Activated CD8-positive, alpha-beta T cell treated with anti-CD3 and anti-CD28 coated beads, Interleukin-2, amount 10 ng/mL, durations not matched to agents 7 days and 5 days (primary cell): ENCODE data around the gene INSL3. TPM values are rescaled to one million over a fixed set of nuclear protein-coding genes. Genes with fewer than 3 reads are reported as not detected.
"Not testable (repeated sequence)": the region's sequence is repeated elsewhere in the genome, so short reads cannot be mapped to it uniquely, and the experiment has no call there.

Experiments
- ATAC-seq: fragments of 150-1000 bp; cut with Tn5 transposase; one replicate; pipeline ENCODE4 v1.10.0; 2021; ENCODE audit warnings: moderate library complexity
- CTCF ChIA-PET: fragments of 350-600 bp; sonication (Branson Sonifier 250); formaldehyde crosslinking; loops from one replicate; lab custom pipeline; 2021; ENCODE audit warnings: antibody characterized with exemption; lab: Charles Lee
- POLR2A ChIA-PET: fragments of 350-600 bp; sonication (Branson Sonifier 250); formaldehyde crosslinking; loops from one replicate; lab custom pipeline; 2021; ENCODE audit warnings: antibody characterized with exemption; lab: Charles Lee
- DNase-seq: peaks from one replicate; pipeline ENCODE4 v3.0.0-alpha.2; 2020
- H3K27ac Mint-ChIP-seq: one replicate; pipeline ENCODE4 v1.8.0; 2021; ENCODE audit warnings: mild to moderate bottlenecking, mixed read lengths
- H3K27me3 Mint-ChIP-seq: one replicate; pipeline ENCODE4 v1.8.0; 2021; ENCODE audit warnings: low read depth, mixed read lengths
- H3K36me3 Mint-ChIP-seq: one replicate; pipeline ENCODE4 v1.8.0; 2021; ENCODE audit warnings: low read depth, mixed read lengths
- H3K4me1 Mint-ChIP-seq: one replicate; pipeline ENCODE4 v1.8.0; 2021; ENCODE audit warnings: low read depth, mixed read lengths
- H3K4me3 Mint-ChIP-seq: one replicate; pipeline ENCODE4 v1.8.0; 2021; ENCODE audit warnings: mild to moderate bottlenecking, mixed read lengths
- H3K9me3 Mint-ChIP-seq: one replicate; pipeline ENCODE4 v1.8.0; 2022; ENCODE audit warnings: mixed read lengths; ENCODE audit not compliant: insufficient read depth
- total RNA-seq, 2 experiments: library from RNA; stranded (reverse); gene quantifications; one replicate each; pipeline ENCODE4 v1.2.3, GENCODE V29; 2021

The INSL3 gene
- total RNA-seq, 2 experiments from 2014 or later, result 5.0 to 6.4 TPM

DNA sequence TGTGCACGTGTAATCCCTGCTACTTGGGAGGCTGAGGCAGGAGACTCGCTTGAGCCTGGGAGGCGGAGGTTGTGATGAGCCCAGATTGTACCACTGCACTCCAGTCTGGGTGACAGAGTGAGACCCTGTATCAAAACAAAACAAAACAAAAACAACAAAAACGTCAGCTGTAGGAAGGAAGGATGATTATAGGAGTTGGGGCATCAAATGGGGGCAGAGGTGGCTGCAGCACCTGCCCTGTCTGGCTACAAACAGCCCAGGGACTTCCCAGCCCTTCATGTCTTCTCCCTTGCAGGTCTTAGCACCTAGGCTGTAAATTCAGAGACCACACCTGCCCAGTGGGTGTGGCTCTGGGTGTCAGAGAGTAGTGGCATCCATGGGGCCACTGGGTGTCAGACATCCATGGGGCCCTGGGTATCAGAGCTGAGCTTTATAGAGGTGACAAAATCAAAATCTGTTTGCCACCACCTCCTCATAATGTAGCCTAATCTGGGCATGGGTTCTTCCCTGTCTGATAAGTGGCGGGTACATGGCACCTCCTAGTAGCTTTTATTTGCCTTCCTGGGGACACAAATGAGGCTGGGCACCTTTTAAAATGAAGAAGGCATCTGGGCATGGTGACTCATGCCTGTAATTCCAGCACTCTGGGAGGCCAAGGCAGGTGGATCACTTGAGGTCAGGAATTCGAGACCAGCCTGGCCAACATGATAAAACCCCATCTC is 31.1 kb downstream of the INSL3 start:
- POLR2A ChIA-PET, result interaction anchor here (1.1 to 1.3 kb wide), 2 partner anchors 57 to 71 kb away, joined by 3 read pairs; partner anchors contain the start of genes JAK3 and MAP1S
- no peak for ATAC-seq
- no peak for DNase-seq
- CTCF ChIA-PET, result interaction anchor here (1.6 to 3.2 kb wide), 2 partner anchors 65 to 69 kb away, joined by 5 to 10 read pairs; partner anchors contain the start of gene RPL18A
- Mint-ChIP-seq H3K9me3 (no peaks in the 10 kb centered on the region), H3K36me3 (peaks cover 17% of the 10 kb centered on the region), H3K4me3 (no peak overlapping the region), H3K4me1 (peaks cover 44% of the 10 kb centered on the region), H3K27ac (peak overlapping the region; percentile 18), H3K27me3 (peaks cover 8% of the 10 kb centered on the region)

DNA sequence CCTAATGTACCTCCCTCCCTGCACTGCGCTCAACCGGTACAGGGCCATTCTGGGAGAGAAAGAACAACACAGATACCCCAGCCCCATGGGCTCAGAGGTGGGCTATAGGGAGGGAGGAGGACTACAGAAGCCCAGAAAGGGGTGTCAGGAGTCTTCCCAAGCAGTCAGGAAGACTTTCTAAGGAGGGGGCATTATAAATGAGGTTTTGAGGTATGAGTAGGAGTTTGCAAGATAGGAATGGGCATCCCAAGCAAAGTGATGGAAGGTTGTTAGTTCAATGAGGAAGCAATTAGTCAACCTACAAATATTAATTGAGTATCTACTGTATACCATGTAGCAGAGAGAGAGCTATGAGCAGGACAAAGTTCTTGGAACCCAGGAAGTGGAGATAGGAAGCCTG is 32.7 kb downstream of the INSL3 start:
- H3K36me3 Mint-ChIP-seq, result peaks cover 30% of the 10 kb centered on the region
- ATAC-seq (no peak), DNase-seq (no peak)
- H3K9me3 Mint-ChIP-seq, result no peaks in the 10 kb centered on the region
- H3K27ac Mint-ChIP-seq, result no peak overlapping the region
- peaks cover under 1% of the 10 kb centered on the region for H3K27me3 Mint-ChIP-seq
- peaks cover 39% of the 10 kb centered on the region for H3K4me1 Mint-ChIP-seq
- ChIA-PET CTCF (no interaction called here), POLR2A (interaction anchor here (1.4 kb wide), 1 partner anchor 58 kb away, joined by 6 read pairs; the partner anchor contains the start of gene JAK3)
- no peak overlapping the region for H3K4me3 Mint-ChIP-seq

DNA sequence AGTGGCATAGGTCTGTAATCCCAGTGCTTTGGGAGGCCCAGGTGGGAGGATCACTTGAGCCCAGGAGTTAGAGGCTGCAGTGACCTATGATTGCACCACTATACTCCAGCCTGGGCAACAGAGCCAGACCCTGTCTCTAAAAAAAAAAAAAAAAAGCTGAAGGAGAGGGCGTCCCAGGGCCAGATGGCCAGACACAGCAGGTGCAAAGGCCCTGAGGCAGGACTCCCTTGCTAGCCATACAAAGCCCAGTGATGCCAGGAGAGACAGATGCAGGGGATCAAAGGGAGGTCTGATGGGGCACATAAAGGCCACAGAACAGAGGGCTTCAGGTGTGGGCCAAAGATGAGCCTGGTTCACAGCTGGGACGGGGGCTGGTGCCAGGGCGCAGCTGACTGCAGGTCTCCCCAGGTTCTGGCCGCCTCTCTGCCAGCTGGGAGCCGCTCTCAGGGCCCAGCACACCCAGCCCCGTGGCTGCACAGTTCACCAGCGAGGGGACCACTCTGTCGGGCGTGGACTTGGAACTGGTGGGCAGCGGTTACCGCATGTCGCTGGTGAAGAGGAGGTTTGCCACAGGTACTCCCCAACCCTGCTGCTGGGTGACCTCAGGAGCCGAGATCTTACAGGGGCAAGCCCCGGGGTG is 33.9 kb downstream of the INSL3 start:
- H3K27me3 Mint-ChIP-seq, result no peaks in the 10 kb centered on the region
- H3K4me3 Mint-ChIP-seq, result no peak overlapping the region
- H3K4me1 Mint-ChIP-seq, result peaks cover 31% of the 10 kb centered on the region
- H3K27ac Mint-ChIP-seq, result no peak overlapping the region
- CTCF ChIA-PET, result interaction anchor here (0.8 kb wide), 1 partner anchor 145 kb away, joined by 3 read pairs; the partner anchor contains the start of gene CCDC124
- H3K9me3 Mint-ChIP-seq, result no peaks in the 10 kb centered on the region
- DNase-seq, result no peak
- H3K36me3 Mint-ChIP-seq, result peaks cover 34% of the 10 kb centered on the region
- POLR2A ChIA-PET, result no interaction called here
- ATAC-seq, result no peak

DNA sequence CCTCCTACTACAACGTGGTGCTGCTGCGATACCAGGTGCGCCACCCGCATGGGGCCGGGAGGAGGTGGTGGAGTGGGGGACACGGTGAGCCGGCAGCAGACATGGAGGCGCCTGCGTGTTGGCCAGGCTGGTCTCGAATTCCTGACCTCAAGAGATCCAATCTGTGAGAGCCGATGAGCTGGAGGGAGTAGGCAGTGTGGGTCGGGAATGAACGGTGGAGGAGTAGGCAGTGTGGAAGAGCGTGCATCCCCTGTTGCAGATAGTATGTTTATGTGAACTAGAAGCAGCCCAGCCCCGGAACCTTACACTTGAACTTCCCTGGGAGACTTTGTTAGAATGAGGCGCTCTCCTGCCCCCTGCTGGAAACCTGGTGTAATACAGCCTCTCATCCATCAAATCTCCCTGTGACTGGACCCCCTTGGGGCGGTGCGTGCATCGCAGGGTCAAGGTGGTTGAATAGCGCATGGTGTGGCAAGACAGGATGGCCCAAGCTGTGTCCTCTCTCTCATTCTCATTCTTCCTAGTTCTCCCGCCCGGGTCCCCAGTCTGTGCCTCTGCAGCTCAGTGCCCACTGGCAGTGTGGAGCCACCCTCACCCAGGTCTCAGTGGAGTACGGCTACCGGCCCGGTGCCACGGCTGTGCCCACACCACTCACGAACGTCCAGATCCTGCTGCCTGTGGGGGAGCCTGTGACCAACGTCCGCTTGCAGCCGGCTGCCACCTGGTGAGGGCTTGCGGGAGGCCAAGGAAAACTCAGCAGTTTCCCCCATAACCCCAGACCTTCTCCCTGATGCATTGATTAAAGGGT is 36.9 kb downstream of the INSL3 start:
- peaks cover 39% of the 10 kb centered on the region for H3K36me3 Mint-ChIP-seq
- ATAC-seq (peak; percentile 61), DNase-seq (peak; percentile 85)
- no peaks in the 10 kb centered on the region for H3K9me3 Mint-ChIP-seq
- no peak overlapping the region for H3K4me3 Mint-ChIP-seq
- H3K27ac Mint-ChIP-seq, result peak overlapping the region; percentile 77
- ChIA-PET POLR2A (no interaction called here), CTCF (interaction anchor here (0.9 to 1.7 kb wide), 13 partner anchors 8 to 148 kb away, joined by 3 to 5 read pairs (median 3); partner anchors contain the start of genes B3GNT3 and CCDC124)
- peaks cover 14% of the 10 kb centered on the region for H3K4me1 Mint-ChIP-seq
- H3K27me3 Mint-ChIP-seq, result no peaks in the 10 kb centered on the region

- POLR2A ChIA-PET, DNase-seq, H3K9me3 Mint-ChIP-seq, H3K27me3 Mint-ChIP-seq, H3K4me3 Mint-ChIP-seq, ATAC-seq: not testable (repeated sequence)
- peaks cover 36% of the 10 kb centered on the region for H3K36me3 Mint-ChIP-seq
- peak overlapping the region; percentile 77 for H3K27ac Mint-ChIP-seq
- CTCF ChIA-PET, result interaction anchor here (1.0 to 1.5 kb wide), 10 partner anchors 8 to 149 kb away, joined by 3 to 7 read pairs (median 3); partner anchors contain the start of genes B3GNT3, CCDC124 and RPL18A
- H3K4me1 Mint-ChIP-seq, result peaks cover 16% of the 10 kb centered on the region
Measured at GRCh38 chr19:17783721-17784120, 37.6 kb downstream of the INSL3 start.

DNA sequence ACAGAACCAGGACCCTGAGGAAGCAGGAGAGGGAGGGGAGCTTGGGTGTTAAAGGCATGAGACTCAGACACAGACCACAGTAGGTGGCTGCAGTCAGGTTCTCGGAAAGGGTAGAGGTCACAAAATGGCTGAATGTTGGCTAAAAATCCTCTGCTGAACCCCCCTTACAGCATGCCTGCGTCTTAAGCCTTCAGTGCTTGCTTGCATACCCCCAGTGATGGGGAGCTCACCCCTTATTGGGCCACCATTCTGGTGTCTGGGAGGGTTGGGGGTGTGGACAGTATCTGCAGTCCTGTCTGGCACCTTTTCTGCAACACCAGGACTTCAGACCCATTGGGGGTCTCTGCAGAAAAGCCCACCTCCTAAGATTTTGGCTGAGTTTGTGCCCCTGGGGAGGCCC is 40.5 kb downstream of the INSL3 start:
- no peaks in the 10 kb centered on the region for H3K27me3 Mint-ChIP-seq
- POLR2A ChIA-PET, result no interaction called here
- H3K36me3 Mint-ChIP-seq, result peaks cover 33% of the 10 kb centered on the region
- CTCF ChIA-PET, result no interaction called here
- H3K4me1 Mint-ChIP-seq, result peaks cover 18% of the 10 kb centered on the region
- ATAC-seq (no peak), DNase-seq (no peak)
- H3K9me3 Mint-ChIP-seq, result no peaks in the 10 kb centered on the region
- no peak overlapping the region for H3K4me3 Mint-ChIP-seq
- no peak overlapping the region for H3K27ac Mint-ChIP-seq

GRCh38 chr19:17778968-17779929 is 42.1 kb downstream of the INSL3 start:
- peaks cover 18% of the 10 kb centered on the region for H3K4me1 Mint-ChIP-seq
- H3K36me3 Mint-ChIP-seq, result peaks cover 36% of the 10 kb centered on the region
- no peaks in the 10 kb centered on the region for H3K27me3 Mint-ChIP-seq
- DNase-seq (no peak), ATAC-seq (no peak)
- no peaks in the 10 kb centered on the region for H3K9me3 Mint-ChIP-seq
- CTCF ChIA-PET, result no interaction called here
- peak overlapping the region; percentile 64 for H3K27ac Mint-ChIP-seq
- no peak overlapping the region for H3K4me3 Mint-ChIP-seq
- POLR2A ChIA-PET, result interaction anchor here (1.0 kb wide), 1 partner anchor 13 kb away, joined by 3 read pairs; no protein-coding TSS in a partner anchor

DNA sequence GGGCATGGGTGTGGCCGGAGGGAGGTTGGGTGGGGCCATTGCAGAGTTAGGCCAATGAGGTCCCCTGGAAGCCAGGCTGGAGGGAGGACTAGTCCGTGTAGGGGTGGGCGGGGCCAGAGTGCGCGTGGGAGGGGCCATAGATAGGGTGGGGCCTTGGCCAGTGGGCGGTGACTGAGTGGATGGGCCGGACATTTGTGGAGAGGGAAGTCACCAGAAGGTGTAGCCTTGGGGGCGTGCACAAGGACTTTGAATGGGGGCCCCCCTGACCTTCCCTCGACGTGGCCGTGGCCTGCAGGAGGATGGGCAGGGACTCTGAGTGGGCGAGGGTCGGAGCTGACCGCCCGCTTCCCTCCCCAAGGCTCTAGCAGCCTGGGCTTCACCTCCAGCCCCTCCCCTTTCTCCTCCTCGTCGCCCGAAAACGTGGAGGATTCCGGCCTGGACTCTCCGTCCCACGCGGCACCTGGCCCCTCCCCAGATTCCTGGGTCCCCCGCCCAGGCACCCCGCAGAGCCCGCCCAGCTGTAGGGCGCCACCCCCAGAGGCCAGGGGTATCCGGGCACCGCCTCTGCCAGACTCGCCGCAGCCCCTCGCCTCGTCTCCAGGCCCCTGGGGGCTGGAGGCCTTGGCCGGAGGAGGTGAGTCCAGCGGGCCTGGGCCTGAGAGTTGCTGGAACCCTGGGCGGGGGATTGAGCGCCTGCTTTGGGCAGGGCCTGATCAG is 42.9 kb downstream of the INSL3 start:
- H3K4me3 Mint-ChIP-seq, result no peak overlapping the region
- ATAC-seq (peak; percentile 74), DNase-seq (peak; percentile 56)
- POLR2A ChIA-PET, result no interaction called here
- peaks cover 14% of the 10 kb centered on the region for H3K4me1 Mint-ChIP-seq
- CTCF ChIA-PET, result no interaction called here
- no peak overlapping the region for H3K27ac Mint-ChIP-seq
- no peaks in the 10 kb centered on the region for H3K27me3 Mint-ChIP-seq
- H3K9me3 Mint-ChIP-seq, result no peaks in the 10 kb centered on the region
- peaks cover 29% of the 10 kb centered on the region for H3K36me3 Mint-ChIP-seq

DNA sequence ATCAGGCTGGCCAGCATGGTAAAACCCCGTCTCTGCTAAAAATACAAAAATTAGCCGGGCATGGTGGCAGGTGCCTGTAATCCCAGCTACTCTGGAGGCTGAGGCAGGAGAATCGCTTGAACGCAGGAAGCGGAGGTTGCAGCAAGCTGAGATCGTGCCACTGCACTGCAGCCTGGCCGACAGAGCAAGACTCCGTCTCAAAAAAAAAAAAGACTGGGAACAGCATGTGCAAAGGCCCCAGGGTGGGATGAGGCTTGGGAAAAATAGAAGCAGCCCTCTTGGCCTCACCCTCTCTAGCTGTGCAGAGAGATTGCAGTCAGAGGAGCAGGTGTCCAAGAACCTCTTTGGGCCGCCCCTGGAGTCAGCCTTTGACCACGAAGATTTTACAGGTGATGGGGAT is 43.5 kb downstream of the INSL3 start:
- ATAC-seq, POLR2A ChIA-PET: not testable (repeated sequence)
- H3K36me3 Mint-ChIP-seq, result peaks cover 34% of the 10 kb centered on the region

More for the DNA sequence above, 43.5 kb downstream of the INSL3 start:
- H3K4me3 Mint-ChIP-seq, CTCF ChIA-PET, DNase-seq, H3K27ac Mint-ChIP-seq, H3K27me3 Mint-ChIP-seq, H3K9me3 Mint-ChIP-seq: not testable (repeated sequence)
- peaks cover 14% of the 10 kb centered on the region for H3K4me1 Mint-ChIP-seq
